SK-N-MC (cell line): ENCODE measurements around the gene NEGR1.

Experiments used
- EZH2 ChIP-seq: fragments of 200-600 bp; sonication (generic); IDR thresholded peaks from one replicate; pipeline ENCODE4 v1.6.1; 2017; ENCODE audit warnings: antibody characterized with exemption
- FOXP2 ChIP-seq: optimal IDR thresholded peaks from 2 replicates; pipeline ENCODE3; 2011; ENCODE audit warnings: mild to moderate bottlenecking, moderate library complexity; ENCODE audit not compliant: insufficient read depth; ENCODE audit errors: extremely low read length, control extremely low read depth
- POLR2AphosphoS5 ChIP-seq: IDR thresholded peaks from 2 replicates; pipeline ENCODE4 v1.6.1; 2012; ENCODE audit warnings: mild to moderate bottlenecking, low read depth, low read length, borderline replicate concordance

DNA sequence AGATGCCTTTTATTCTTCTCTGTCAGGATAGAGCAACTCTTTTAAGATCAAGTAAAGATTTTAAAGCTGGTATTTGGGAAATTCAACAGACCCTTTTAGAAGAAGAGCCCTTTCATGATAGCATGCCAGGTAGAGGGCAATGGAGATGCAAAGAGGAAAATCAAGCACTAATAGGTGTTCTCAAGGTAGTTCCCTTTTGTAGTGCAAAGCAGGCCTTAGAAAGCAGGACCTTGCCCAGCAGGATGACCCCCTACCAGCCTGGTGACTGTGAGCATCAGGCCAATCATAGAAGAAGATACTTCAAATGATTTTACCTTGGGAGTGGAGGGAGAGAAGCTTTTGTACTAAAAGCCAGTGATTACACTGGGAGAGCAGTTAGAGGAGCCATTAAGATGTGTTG is 820.1 kb downstream of the NEGR1 start:
- no peak for TF ChIP-seq EZH2
- TF ChIP-seq POLR2AphosphoS5, result no peak
- TF ChIP-seq FOXP2, result no peak
